HG03159 (cell line): Measurements from ENCODE around the gene MROH2A.

Experiments used
- ATAC-seq: cut with Tn5 transposase; IDR thresholded peaks from one replicate; pipeline ENCODE4 v1.9.1; 2021; ENCODE audit warnings: mild to moderate bottlenecking, moderate library complexity; ENCODE audit not compliant: unreplicated experiment

Gene MROH2A

GRCh38 chr2:233764761-233765160 lies 13.4 kb upstream of the MROH2A start:
- no peak for ATAC-seq

- ATAC-seq = no peak
These were observed 11.7 kb upstream of the MROH2A start for GRCh38 chr2:233766416-233766815.

- ATAC-seq = no peak
These were observed 10.1 kb upstream of the MROH2A start for GRCh38 chr2:233768076-233768475.

- ATAC-seq = no peak
These were observed 8.9 kb upstream of the MROH2A start for GRCh38 chr2:233769260-233769659.

- no peak for ATAC-seq
These were observed 6.0 kb upstream of the MROH2A start for GRCh38 chr2:233772153-233772552.

GRCh38 chr2:233772583-233772982 lies 5.5 kb upstream of the MROH2A start:
- no peak for ATAC-seq

- ATAC-seq = no peak
These were observed 4.3 kb upstream of the MROH2A start for GRCh38 chr2:233773854-233774253.

- no peak for ATAC-seq
These were observed 2.7 kb upstream of the MROH2A start for GRCh38 chr2:233775414-233775813.

GRCh38 chr2:233779722-233780121 lies 1.6 kb downstream of the MROH2A start:
- ATAC-seq = no peak

GRCh38 chr2:233780771-233781170 lies 2.6 kb downstream of the MROH2A start:
- ATAC-seq = no peak

- no peak for ATAC-seq
These were observed 11.4 kb downstream of the MROH2A start for GRCh38 chr2:233789554-233789953.

GRCh38 chr2:233791151-233791882 lies 13.2 kb downstream of the MROH2A start:
- no peak for ATAC-seq

- no peak for ATAC-seq
These were observed 13.8 kb downstream of the MROH2A start for GRCh38 chr2:233791883-233792329.

GRCh38 chr2:233792720-233793119 lies 14.6 kb downstream of the MROH2A start:
- ATAC-seq = no peak

GRCh38 chr2:233793465-233794127 lies 15.5 kb downstream of the MROH2A start:
- no peak for ATAC-seq

- ATAC-seq = no peak
These were observed 16.1 kb downstream of the MROH2A start for GRCh38 chr2:233794128-233794658.

- ATAC-seq = no peak
These were observed 17.6 kb downstream of the MROH2A start for GRCh38 chr2:233795735-233796171.

GRCh38 chr2:233796254-233796653 lies 18.1 kb downstream of the MROH2A start:
- no peak for ATAC-seq

GRCh38 chr2:233798335-233799086 lies 20.4 kb downstream of the MROH2A start:
- no peak for ATAC-seq

- no peak for ATAC-seq
These were observed 21.0 kb downstream of the MROH2A start for GRCh38 chr2:233799087-233799665.

- no peak for ATAC-seq
These were observed 21.6 kb downstream of the MROH2A start for GRCh38 chr2:233799716-233800115.
